Measurements from ENCODE around the gene P3H4.

The P3H4 gene

GRCh38 chr17:41760878-41761277, 50.9 kb downstream of the P3H4 start:
- Histone ChIP-seq H3K9me2 (replicated peaks; ENCODE audit: insufficient read depth, low read length) (no peaks in the 10 kb centered on the region), H3K4me2 (ENCODE audit: low read depth, low read length) (no peak overlapping the region), H4K20me1 (ENCODE audit: insufficient read depth, low read length) (no peaks in the 10 kb centered on the region), H3K27ac (ENCODE audit: low read length) (no peak overlapping the region), H3F3A (ENCODE audit: insufficient read depth, low read length) (peaks cover 6% of the 10 kb centered on the region; the same call in 1 of the 2 replicates), H3K27me3 (replicated peaks; ENCODE audit: insufficient read depth, low read length) (no peaks in the 10 kb centered on the region), H3K9me3 (replicated peaks; ENCODE audit: insufficient read depth, low read length) (no peaks in the 10 kb centered on the region), H3K4me3 (ENCODE audit: low read length) (no peak overlapping the region), H3K9ac (ENCODE audit: low read length) (no peak overlapping the region), H3K36me3 (replicated peaks; ENCODE audit: insufficient read depth, low read length) (no peaks in the 10 kb centered on the region), H3K79me2 (ENCODE audit: low read length) (no peaks in the 10 kb centered on the region), H2AFZ (ENCODE audit: low read length) (no peak overlapping the region), H3K4me1 (ENCODE audit: low read length) (peaks cover 15% of the 10 kb centered on the region)
- no peak for TF ChIP-seq EZH2phosphoT487 (IDR thresholded peaks at IDR 0.05; ENCODE audit: low read length)
- TF ChIP-seq CTCF (IDR thresholded peaks at IDR 0.05; ENCODE audit: low read length) = no peak
- no peak for TF ChIP-seq EZH2 (optimal IDR thresholded peaks at IDR 0.05; ENCODE audit: low read depth, low read length)
- no peak for DNase-seq

- no peak overlapping the region for H2AFZ ChIP-seq (ENCODE audit: low read length)
- no peak overlapping the region for H3K9ac ChIP-seq (ENCODE audit: low read length)
- no peak overlapping the region for H3K4me2 ChIP-seq (ENCODE audit: low read depth, low read length)
- H3K27ac ChIP-seq (ENCODE audit: low read length) = no peak overlapping the region
- TF ChIP-seq EZH2phosphoT487 (IDR thresholded peaks at IDR 0.05; ENCODE audit: low read length) (no peak), CTCF (IDR thresholded peaks at IDR 0.05; ENCODE audit: low read length) (no peak), EZH2 (optimal IDR thresholded peaks at IDR 0.05; ENCODE audit: low read depth, low read length) (no peak)
- no peaks in the 10 kb centered on the region for H3K36me3 ChIP-seq (replicated peaks; ENCODE audit: insufficient read depth, low read length)
- H3K4me1 ChIP-seq (ENCODE audit: low read length) = peaks cover 18% of the 10 kb centered on the region
- H3K9me3 ChIP-seq (replicated peaks; ENCODE audit: insufficient read depth, low read length) = no peaks in the 10 kb centered on the region
- no peaks in the 10 kb centered on the region for H3K9me2 ChIP-seq (replicated peaks; ENCODE audit: insufficient read depth, low read length)
- H3K79me2 ChIP-seq (ENCODE audit: low read length) = no peaks in the 10 kb centered on the region
- no peaks in the 10 kb centered on the region for H4K20me1 ChIP-seq (ENCODE audit: insufficient read depth, low read length)
- no peak overlapping the region for H3K4me3 ChIP-seq (ENCODE audit: low read length)
- peaks cover 6% of the 10 kb centered on the region; the same call in 1 of the 2 replicates for H3F3A ChIP-seq (ENCODE audit: insufficient read depth, low read length)
- no peaks in the 10 kb centered on the region for H3K27me3 ChIP-seq (replicated peaks; ENCODE audit: insufficient read depth, low read length)
- no peak for DNase-seq
Observed at GRCh38 chr17:41758601-41759000, 53.1 kb downstream of the P3H4 start.

- H3K4me2 ChIP-seq (ENCODE audit: low read depth, low read length) = no peak overlapping the region
- peaks cover 6% of the 10 kb centered on the region; the same call in 1 of the 2 replicates for H3F3A ChIP-seq (ENCODE audit: insufficient read depth, low read length)
- DNase-seq = no peak
- TF ChIP-seq EZH2phosphoT487 (IDR thresholded peaks at IDR 0.05; ENCODE audit: low read length) = no peak
- TF ChIP-seq CTCF (IDR thresholded peaks at IDR 0.05; ENCODE audit: low read length) = no peak
- H3K27ac ChIP-seq (ENCODE audit: low read length) = no peak overlapping the region
- H3K4me3 ChIP-seq (ENCODE audit: low read length) = no peak overlapping the region
- no peaks in the 10 kb centered on the region for H3K36me3 ChIP-seq (replicated peaks; ENCODE audit: insufficient read depth, low read length)
- no peaks in the 10 kb centered on the region for H4K20me1 ChIP-seq (ENCODE audit: insufficient read depth, low read length)
- no peaks in the 10 kb centered on the region for H3K9me3 ChIP-seq (replicated peaks; ENCODE audit: insufficient read depth, low read length)
- no peak overlapping the region for H3K9ac ChIP-seq (ENCODE audit: low read length)
- no peaks in the 10 kb centered on the region for H3K9me2 ChIP-seq (replicated peaks; ENCODE audit: insufficient read depth, low read length)
- H3K27me3 ChIP-seq (replicated peaks; ENCODE audit: insufficient read depth, low read length) = no peaks in the 10 kb centered on the region
- no peak overlapping the region for H2AFZ ChIP-seq (ENCODE audit: low read length)
- H3K4me1 ChIP-seq (ENCODE audit: low read length) = peaks cover 18% of the 10 kb centered on the region
- no peaks in the 10 kb centered on the region for H3K79me2 ChIP-seq (ENCODE audit: low read length)
Observed at GRCh38 chr17:41754066-41754465, 57.7 kb downstream of the P3H4 start.
